Hepatocyte (in vitro differentiated cells): ENCODE data around the gene CRTAC1.

Experiments
- CTCF ChIP-seq: fragments of 200-600 bp; sonication (generic); IDR thresholded peaks from 2 replicates; pipeline ENCODE4 v1.5.1; 2016; ENCODE audit warnings: antibody characterized with exemption, mild to moderate bottlenecking; ENCODE audit not compliant: poor library complexity
- EZH2 ChIP-seq: fragments of 200-600 bp; sonication (generic); IDR thresholded peaks from 2 replicates; pipeline ENCODE4 v1.6.1; 2016; ENCODE audit warnings: antibody characterized with exemption, mild to moderate bottlenecking, borderline replicate concordance

GRCh38 chr10:97969538-97970079 is 60.8 kb downstream of the CRTAC1 start:
- TF ChIP-seq EZH2: no peak
- TF ChIP-seq CTCF: no peak
